HCT116 (cell line): ENCODE measurements around the gene PPRC1.

Experiments
- EZH2 ChIP-seq: fragments of 200-600 bp; sonication (generic); IDR thresholded peaks from 2 replicates; pipeline ENCODE4 v1.6.1; 2017; ENCODE audit warnings: antibody characterized with exemption, mixed run types
- POLR2A ChIP-seq: IDR thresholded peaks from 2 replicates; pipeline ENCODE4 v1.7.0; 2011; ENCODE audit warnings: borderline replicate concordance; ENCODE audit not compliant: insufficient read depth, insufficient read length; ENCODE audit errors: extremely low read depth
- TCF7L2 ChIP-seq: IDR thresholded peaks from 2 replicates; pipeline ENCODE4 v1.7.0; 2011; ENCODE audit warnings: borderline replicate concordance, inconsistent platforms; ENCODE audit not compliant: insufficient read depth, insufficient read length; ENCODE audit errors: extremely low read depth
- YY1 ChIP-seq: IDR thresholded peaks from 2 replicates; pipeline ENCODE4 v1.6.1; 2011; ENCODE audit warnings: low read length, low read depth, moderate library complexity, mild to moderate bottlenecking; ENCODE audit not compliant: insufficient replicate concordance; ENCODE audit errors: extremely low read depth
- TF ChIP-seq, protein P1 (sequence below): IDR thresholded peaks from 2 replicates; pipeline ENCODE4 v1.6.1; 2012; ENCODE audit warnings: low read depth

DNA sequence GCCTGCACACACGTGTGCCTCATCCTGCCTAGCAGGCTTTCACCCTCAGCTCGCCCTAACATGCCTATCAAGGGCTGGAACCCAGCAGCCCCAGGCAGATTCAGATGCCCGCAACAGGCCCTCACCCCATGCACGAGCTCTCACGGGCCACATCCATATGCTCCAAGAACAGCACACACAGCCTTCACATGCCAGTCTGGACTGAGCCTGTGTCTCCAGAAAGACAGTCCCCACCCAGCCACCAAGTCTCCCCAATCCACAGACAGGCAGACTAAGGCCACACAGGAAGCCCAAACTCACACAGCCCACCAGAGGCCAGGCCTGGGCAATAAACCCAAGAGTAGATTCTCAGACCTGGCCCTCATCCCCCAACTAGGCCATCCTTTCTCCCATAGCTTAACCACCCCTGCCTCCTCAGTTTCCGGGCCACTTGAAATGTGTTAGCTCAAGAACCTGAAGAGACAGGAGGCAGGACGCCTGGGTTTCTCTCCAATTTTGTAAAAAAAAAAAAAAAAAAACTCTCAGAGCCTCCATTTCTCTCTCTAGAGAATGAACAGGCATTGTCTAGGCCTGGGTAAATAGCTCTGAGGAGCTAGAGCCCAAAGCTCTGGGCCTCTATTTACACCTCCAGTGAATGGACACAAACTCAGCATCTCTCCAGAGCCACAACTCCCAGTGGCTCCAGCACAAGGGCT lies 19.4 kb upstream of the PPRC1 start:
- TF ChIP-seq, protein P1, sequence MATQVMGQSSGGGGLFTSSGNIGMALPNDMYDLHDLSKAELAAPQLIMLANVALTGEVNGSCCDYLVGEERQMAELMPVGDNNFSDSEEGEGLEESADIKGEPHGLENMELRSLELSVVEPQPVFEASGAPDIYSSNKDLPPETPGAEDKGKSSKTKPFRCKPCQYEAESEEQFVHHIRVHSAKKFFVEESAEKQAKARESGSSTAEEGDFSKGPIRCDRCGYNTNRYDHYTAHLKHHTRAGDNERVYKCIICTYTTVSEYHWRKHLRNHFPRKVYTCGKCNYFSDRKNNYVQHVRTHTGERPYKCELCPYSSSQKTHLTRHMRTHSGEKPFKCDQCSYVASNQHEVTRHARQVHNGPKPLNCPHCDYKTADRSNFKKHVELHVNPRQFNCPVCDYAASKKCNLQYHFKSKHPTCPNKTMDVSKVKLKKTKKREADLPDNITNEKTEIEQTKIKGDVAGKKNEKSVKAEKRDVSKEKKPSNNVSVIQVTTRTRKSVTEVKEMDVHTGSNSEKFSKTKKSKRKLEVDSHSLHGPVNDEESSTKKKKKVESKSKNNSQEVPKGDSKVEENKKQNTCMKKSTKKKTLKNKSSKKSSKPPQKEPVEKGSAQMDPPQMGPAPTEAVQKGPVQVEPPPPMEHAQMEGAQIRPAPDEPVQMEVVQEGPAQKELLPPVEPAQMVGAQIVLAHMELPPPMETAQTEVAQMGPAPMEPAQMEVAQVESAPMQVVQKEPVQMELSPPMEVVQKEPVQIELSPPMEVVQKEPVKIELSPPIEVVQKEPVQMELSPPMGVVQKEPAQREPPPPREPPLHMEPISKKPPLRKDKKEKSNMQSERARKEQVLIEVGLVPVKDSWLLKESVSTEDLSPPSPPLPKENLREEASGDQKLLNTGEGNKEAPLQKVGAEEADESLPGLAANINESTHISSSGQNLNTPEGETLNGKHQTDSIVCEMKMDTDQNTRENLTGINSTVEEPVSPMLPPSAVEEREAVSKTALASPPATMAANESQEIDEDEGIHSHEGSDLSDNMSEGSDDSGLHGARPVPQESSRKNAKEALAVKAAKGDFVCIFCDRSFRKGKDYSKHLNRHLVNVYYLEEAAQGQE, result no peak
- TF ChIP-seq POLR2A (no peak), YY1 (no peak), TCF7L2 (no peak), EZH2 (no peak)
